Measurements from ENCODE around the gene GDE1. TPM values are rescaled to one million over a fixed set of nuclear protein-coding genes. Genes with fewer than 3 reads are reported as not detected.

The GDE1 gene
- total RNA-seq, 1 donor from 2014 or later: 48.9 TPM

DNA sequence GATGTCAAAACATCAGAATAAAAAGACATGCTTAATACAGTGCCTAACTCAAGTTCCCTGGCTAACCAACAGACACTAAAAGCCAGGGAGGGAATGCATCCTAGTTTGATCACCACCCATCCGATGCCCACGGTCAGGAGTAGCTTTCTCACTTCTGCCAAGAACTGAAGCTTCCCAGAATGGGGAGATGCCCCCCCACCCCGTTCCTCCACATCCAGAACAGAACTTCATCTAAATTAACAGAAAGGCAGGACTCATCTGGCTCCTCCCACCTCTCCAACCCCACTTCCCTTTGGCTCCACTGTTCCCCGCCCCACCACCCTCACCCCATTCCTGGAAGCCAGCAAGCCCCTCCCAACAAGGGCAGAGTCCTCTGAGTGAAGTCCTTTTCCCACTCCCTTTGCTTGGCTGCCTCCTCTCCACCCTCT is 33.7 kb downstream of the GDE1 start:
- no peak for DNase-seq (ENCODE audit: extremely low read depth, low read depth, low spot score)

DNA sequence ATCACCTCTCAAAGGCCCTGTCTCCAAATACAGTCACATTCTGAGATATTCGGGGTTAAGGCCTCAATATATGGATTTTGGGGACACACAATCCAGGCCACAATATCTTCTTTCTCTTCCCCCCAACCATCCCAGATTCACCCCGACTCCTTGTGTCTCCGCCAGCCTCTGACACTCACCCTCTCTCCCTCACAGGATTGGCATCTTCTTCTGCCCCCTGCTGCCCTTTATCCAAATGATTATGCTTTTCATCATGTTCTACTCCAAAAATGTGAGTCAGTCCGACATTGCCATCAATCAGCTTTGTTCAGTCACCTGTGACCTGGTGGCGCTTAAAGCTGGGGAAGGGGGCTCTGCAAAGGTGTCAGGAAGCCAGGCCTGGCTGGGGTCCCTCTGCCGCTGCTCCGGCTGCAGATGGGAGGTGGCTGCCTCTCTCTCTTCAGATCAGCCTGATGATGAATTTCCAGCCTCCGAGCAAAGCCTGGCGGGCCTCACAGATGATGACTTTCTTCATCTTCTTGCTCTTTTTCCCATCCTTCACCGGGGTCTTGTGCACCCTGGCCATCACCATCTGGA is 35.1 kb downstream of the GDE1 start:
- no peak for DNase-seq (ENCODE audit: extremely low read depth, low read depth, low spot score)

DNA sequence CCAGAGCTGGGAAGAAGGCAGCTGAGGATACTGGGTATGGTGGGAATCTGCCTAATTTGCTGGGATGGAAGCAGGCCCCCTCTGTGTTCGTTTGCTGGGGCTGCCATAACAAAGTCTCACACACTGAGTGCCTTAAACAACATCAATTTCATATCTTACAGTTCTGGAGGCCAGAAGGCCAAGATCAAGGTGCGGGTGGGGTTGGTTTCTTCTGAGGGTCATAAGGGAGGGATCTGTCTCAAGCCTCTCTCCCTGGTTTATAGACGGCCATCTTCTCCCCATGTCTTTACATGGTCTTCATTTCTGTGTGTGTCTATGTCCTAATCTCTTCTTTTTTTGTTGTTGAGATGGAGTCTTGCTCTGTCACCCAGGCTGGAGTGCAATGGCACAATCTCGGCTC is 35.8 kb downstream of the GDE1 start:
- DNase-seq (ENCODE audit: extremely low read depth, low read depth, low spot score): no peak

- no peak for DNase-seq (ENCODE audit: extremely low read depth, low read depth, low spot score)
Observed at GRCh38 chr16:19485611-19486010, 36.3 kb downstream of the GDE1 start.

GRCh38 chr16:19484096-19484495 is 37.8 kb downstream of the GDE1 start:
- no peak for DNase-seq (ENCODE audit: extremely low read depth, low read depth, low spot score)

GRCh38 chr16:19482291-19482690 is 39.6 kb downstream of the GDE1 start:
- no peak for DNase-seq (ENCODE audit: extremely low read depth, low read depth, low spot score)

DNA sequence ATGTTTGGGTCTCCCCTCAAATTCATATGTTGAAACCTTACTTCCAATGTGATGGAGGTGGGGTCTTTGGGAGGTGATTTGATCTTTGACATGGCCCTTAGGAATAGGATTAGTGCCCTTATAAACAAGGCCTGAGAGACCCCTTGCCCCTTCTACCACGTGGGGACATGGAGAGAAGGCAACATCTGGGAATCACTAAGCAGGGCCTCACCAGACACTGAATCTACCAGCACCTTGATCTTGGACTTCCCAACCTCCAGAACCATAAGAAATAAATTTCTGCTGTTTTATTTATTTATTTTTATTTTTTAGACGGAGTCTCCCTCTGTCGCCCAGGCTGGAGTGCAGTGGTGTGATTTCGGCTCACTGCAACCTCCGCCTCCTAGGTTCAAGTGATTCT is 40.1 kb downstream of the GDE1 start:
- DNase-seq (ENCODE audit: extremely low read depth, low read depth, low spot score): no peak

DNA sequence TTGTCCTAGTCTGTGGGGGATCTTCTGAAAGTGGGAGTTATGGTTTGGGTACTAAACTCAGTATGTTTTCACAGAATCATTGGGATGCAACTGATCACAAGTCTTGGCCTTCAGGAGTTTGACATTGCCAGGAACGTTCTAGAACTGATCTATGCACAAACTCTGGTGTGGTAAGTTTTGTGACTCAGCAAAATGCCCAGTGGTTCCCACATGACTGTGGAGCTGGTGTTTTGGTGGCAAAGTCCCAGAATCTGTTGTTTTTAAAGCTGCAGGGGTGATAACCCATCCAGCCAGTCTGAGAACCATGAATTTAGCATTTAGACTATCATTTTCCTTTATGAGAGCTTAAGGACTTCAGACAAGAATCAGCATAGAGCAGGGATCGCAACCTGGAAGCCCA is 40.6 kb downstream of the GDE1 start:
- no peak for DNase-seq (ENCODE audit: extremely low read depth, low read depth, low spot score)

GRCh38 chr16:19479302-19479721 is 42.6 kb downstream of the GDE1 start:
- DNase-seq (ENCODE audit: extremely low read depth, low read depth, low spot score): no peak

DNA sequence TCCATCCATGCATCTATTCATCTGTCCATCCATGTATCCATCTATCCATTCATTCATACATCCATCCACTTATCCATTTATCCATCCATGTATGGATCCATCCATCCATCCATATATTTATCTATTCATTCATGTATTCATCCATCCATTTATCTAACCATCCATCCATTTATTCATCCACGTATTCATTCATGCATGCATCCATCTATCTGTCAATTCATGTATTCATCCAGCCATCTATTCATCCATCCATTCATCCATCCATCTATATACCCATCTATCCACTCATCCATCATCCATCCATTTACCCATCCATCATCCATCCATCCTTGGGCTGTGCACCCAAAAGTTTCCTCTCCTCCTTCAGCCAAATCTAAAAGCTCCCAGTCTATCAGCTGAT is 43.4 kb downstream of the GDE1 start:
- DNase-seq (ENCODE audit: extremely low read depth, low read depth, low spot score): no peak

GRCh38 chr16:19474617-19475016 is 47.3 kb downstream of the GDE1 start:
- no peak for DNase-seq (ENCODE audit: extremely low read depth, low read depth, low spot score)

DNA sequence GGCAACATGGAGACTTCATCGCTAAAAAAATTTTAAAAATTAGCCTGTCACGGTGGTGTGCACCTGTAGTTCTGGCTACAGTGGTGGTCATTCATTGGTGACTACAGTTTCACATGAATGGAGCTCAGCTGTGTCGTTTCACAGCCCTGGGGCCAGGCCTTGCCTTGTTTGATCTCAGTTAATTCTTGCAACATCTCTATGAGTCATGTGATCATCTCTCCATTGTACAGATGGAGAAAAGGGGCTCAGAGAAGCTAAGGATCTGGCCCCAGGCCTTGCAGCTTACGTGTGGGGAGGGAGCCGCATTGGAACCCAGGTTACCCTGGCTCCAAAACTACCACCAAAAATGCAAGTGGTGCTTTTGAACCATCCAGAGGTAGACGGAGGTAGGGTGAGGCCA is 49.4 kb downstream of the GDE1 start:
- no peak for DNase-seq (ENCODE audit: extremely low read depth, low read depth, low spot score)

DNA sequence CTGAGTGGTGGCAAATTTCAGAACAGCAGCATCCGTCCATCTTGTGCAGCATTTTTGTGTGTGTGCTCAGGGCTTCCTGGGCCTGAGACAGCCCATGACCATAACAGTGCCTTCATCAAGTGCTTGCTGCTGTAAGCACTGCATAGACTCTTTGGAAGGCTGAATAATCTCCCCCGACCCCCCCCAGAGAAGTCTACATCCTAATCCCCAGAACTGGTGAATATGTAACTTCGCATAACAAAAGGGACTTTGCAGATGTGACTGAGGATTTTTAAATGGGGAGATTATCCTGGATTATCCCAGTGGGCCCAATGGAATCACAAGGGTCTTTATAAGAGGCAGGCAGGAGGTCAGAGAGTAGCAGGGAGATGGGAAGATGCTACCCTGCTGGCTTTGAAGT is 53.6 kb downstream of the GDE1 start:
- DNase-seq (ENCODE audit: extremely low read depth, low read depth, low spot score): no peak

DNA sequence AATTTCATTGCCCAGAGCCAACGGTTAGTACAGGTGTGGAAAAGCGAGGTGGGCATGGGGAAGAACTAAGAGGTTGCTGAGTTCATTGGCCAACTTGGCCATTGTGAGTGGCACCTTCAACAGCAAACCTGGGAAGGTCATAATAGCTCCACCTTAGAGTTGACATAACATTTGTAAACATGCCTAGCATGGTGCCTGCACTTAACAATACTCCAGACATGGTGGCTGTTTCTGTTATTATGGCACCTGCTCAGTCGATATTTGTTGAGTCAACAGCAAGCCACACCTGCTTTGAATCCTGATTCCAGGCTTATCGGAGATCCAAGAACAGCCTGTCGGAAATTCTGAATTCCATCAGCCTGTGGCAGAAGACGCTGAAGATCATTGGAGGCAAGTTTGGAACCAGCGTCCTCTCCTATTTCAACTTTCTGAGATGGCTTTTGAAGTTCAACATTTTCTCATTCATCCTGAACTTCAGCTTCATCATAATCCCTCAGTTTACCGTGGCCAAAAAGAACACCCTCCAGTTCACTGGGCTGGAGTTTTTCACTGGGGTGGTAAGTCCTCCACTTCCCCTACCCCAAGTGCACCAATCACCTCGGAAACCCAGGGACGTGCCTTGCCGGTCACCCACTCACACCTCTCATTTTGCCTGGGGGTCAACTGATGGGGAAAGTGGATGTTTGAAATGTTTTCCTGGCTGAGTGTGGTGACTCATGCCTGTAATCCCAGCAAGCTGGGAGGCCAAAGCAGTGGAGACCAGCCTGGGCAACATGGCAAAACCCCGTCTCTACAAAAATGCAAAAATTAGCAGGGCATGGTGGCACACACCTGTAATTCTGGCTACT is 58.2 kb downstream of the GDE1 start:
- DNase-seq (ENCODE audit: extremely low read depth, low read depth, low spot score): no peak

DNA sequence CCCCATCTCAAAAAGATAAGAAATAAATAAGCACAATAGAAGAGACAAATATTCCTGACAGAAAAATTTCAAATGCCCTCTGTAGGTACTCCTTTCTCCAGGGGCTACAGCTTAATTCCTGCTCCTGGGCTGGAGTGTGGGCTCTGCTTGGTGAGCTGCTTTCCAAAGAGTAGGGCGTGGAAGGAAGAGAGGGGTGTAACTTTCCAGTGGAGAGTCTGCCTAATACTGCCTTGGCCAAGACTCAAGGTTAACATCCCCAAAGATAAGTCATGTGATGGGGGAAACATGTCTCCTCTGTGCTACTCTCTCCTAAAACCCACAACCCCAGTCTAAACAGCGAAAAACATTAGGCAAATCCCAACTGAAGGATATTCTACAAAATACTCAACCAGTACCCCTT is 61.5 kb downstream of the GDE1 start:
- DNase-seq (ENCODE audit: extremely low read depth, low read depth, low spot score): no peak

DNA sequence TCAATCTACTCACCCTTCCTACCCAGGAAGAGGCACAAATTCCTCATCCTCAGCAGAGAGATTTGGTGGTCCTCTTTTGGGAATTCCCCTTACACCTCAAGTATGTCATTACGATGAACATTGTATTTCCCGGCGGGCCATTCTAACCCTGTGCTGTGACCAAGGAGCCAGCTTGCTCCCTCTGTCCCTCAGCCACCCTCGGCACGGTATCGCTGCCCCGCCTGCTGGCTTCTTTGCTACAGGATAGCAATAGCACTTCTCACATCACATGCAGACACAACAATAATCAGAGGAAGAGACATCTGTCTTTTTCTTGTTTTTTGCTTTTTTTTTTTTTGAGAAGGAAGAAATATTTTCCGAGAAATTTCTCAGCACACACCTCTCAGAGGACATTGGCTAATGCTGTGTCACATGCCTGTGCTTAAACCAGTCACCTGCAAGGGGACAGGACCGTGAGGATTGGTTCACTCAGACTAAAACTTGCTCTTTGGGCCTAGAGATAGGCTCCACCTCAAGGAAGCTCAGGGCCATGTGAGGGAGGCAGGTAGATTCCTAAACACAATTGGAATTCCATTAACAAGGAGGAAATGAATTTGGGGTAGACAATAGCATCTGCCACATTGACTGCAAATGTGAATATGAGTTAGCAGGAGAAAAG is 63.0 kb downstream of the GDE1 start:
- DNase-seq (ENCODE audit: extremely low read depth, low read depth, low spot score): no peak

Other genes with a start within 250 kb of the GDE1 start
- not detected in 2 replicates for gene CLEC19A, start 236.4 kb downstream of the GDE1 start, total RNA-seq
- not detected in 2 replicates for gene TMC5, start 104.2 kb downstream of the GDE1 start, total RNA-seq
- gene CCP110, start 1.8 kb upstream of the GDE1 start, total RNA-seq: 5.0 and 11.0 TPM in 2 replicates
- 68.0 and 70.8 TPM in 2 replicates for gene VPS35L, start 33.6 kb upstream of the GDE1 start, total RNA-seq
- gene KNOP1, start 196.1 kb upstream of the GDE1 start, total RNA-seq: 23.2 and 29.0 TPM in 2 replicates
- gene IQCK, start 196.2 kb upstream of the GDE1 start, total RNA-seq: 36.1 and 52.3 TPM in 2 replicates